Central memory CD8-positive, alpha-beta T cell (primary cell): ENCODE data around the gene PLXDC1.
"Not testable (repeated sequence)": the region's sequence is repeated elsewhere in the genome, so short reads cannot be mapped to it uniquely, and the experiment has no call there.

Source experiments
- ATAC-seq: fragments of 150-1000 bp; cut with Tn5 transposase; replicated peaks from 2 replicates; pipeline ENCODE4 v1.10.0; 2022; ENCODE audit warnings: mild to moderate bottlenecking, moderate FRiP score, moderate number of reproducible peaks; ENCODE audit not compliant: poor library complexity, severe bottlenecking; ENCODE audit errors: extremely low read depth
- DNase-seq, 2 donors: peaks; one replicate each; pipeline ENCODE4 v3.0.0; 2021; ENCODE audit warnings: low spot score in 2 of 2
- H3K27ac Mint-ChIP-seq: one replicate; pipeline ENCODE4 v1.8.0; 2022; ENCODE audit warnings: low read depth, mild to moderate bottlenecking, moderate library complexity, mixed read lengths
- H3K27me3 Mint-ChIP-seq: one replicate; pipeline ENCODE4 v1.8.0; 2022; ENCODE audit warnings: mixed read lengths
- H3K36me3 Mint-ChIP-seq: one replicate; pipeline ENCODE4 v1.8.0; 2022; ENCODE audit warnings: mild to moderate bottlenecking, moderate library complexity, mixed read lengths; ENCODE audit not compliant: insufficient read depth
- H3K4me1 Mint-ChIP-seq: one replicate; pipeline ENCODE4 v1.8.0; 2022; ENCODE audit warnings: mixed read lengths
- H3K4me3 Mint-ChIP-seq: one replicate; pipeline ENCODE4 v1.8.0; 2022; ENCODE audit warnings: mild to moderate bottlenecking, moderate library complexity, mixed read lengths
- H3K9me3 Mint-ChIP-seq: one replicate; pipeline ENCODE4 v1.8.0; 2022; ENCODE audit warnings: mixed read lengths

Gene PLXDC1

GRCh38 chr17:39126436-39126835 is 25.0 kb downstream of the PLXDC1 start:
- ATAC-seq (no peak), DNase-seq (no peak)
- Mint-ChIP-seq H3K27me3 (no peaks in the 10 kb centered on the region), H3K4me3 (no peak overlapping the region), H3K27ac (no peak overlapping the region), H3K9me3 (no peaks in the 10 kb centered on the region), H3K4me1 (no peaks in the 10 kb centered on the region), H3K36me3 (no peaks in the 10 kb centered on the region)

GRCh38 chr17:39125143-39125875 is 26.1 kb downstream of the PLXDC1 start:
- no peaks in the 10 kb centered on the region for H3K36me3 Mint-ChIP-seq
- H3K4me1 Mint-ChIP-seq: no peaks in the 10 kb centered on the region
- no peak overlapping the region for H3K4me3 Mint-ChIP-seq
- ATAC-seq (no peak), DNase-seq (no peak)
- no peak overlapping the region for H3K27ac Mint-ChIP-seq
- H3K9me3 Mint-ChIP-seq: no peaks in the 10 kb centered on the region
- H3K27me3 Mint-ChIP-seq: no peaks in the 10 kb centered on the region

- ATAC-seq: no peak
- DNase-seq: no peak
Measured at GRCh38 chr17:39123627-39124026, 27.8 kb downstream of the PLXDC1 start.

DNA sequence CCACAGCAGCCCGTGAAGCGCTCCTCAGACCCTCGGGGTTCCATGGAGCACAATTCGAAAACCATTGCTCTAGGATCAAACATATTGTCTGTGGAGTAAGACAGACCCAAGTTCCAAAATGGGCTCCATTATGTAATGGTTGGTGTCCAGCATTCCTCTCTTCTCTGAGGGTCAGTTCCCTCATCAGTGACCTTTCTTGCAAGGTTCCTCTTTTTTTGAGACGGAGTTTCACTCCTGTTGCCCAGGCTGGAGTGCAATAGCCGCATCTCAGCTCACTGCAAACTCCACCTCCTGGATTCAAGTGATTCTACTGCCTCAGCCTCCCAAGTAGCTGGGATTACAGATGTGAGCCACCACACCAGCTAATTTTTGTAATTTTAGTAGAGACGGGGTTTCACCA is 28.4 kb downstream of the PLXDC1 start:
- no peak for DNase-seq
- Mint-ChIP-seq H3K27ac (no peak overlapping the region), H3K4me1 (peaks cover 8% of the 10 kb centered on the region), H3K4me3 (no peak overlapping the region), H3K27me3 (no peaks in the 10 kb centered on the region), H3K36me3 (no peaks in the 10 kb centered on the region), H3K9me3 (no peaks in the 10 kb centered on the region)
- no peak for ATAC-seq

More at GRCh38 chr17:39123627-39124026, 27.8 kb downstream of the PLXDC1 start:
- H3K27ac Mint-ChIP-seq: no peak overlapping the region
- H3K4me1 Mint-ChIP-seq: peaks cover 2% of the 10 kb centered on the region
- no peaks in the 10 kb centered on the region for H3K27me3 Mint-ChIP-seq
- H3K4me3 Mint-ChIP-seq: no peak overlapping the region
- no peaks in the 10 kb centered on the region for H3K36me3 Mint-ChIP-seq
- no peaks in the 10 kb centered on the region for H3K9me3 Mint-ChIP-seq

DNA sequence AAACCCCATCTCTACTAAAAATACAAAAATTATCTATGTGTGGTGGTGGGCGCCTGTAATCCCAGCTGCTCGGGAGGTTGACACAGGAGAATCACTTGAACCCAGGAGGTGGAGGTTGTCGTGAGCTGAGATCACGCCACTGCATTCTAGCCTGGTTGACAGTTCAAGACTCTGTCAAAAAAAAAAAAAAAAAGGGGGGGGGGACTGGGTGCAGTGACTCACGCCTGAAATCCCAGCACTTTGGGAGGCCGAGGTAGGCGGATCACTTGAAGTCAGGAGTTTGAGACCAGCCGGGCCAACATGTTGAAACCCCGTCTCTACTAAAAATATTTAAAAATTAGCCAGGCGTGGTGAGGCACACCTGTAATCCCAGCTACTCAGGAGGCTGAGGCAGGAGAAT is 29.5 kb downstream of the PLXDC1 start:
- not testable (repeated sequence) for ATAC-seq, H3K36me3 Mint-ChIP-seq, DNase-seq, H3K27me3 Mint-ChIP-seq, H3K27ac Mint-ChIP-seq, H3K4me3 Mint-ChIP-seq, H3K9me3 Mint-ChIP-seq
- peaks cover 11% of the 10 kb centered on the region for H3K4me1 Mint-ChIP-seq

GRCh38 chr17:39118674-39119419 is 32.6 kb downstream of the PLXDC1 start:
- Mint-ChIP-seq H3K4me3 (no peak overlapping the region), H3K27me3 (no peaks in the 10 kb centered on the region), H3K9me3 (no peaks in the 10 kb centered on the region), H3K36me3 (no peaks in the 10 kb centered on the region), H3K4me1 (peaks cover 16% of the 10 kb centered on the region), H3K27ac (no peak overlapping the region)
- no peak for ATAC-seq
- no peak for DNase-seq

- no peak overlapping the region for H3K27ac Mint-ChIP-seq
- H3K4me1 Mint-ChIP-seq: peaks cover 16% of the 10 kb centered on the region
- no peak overlapping the region for H3K4me3 Mint-ChIP-seq
- no peaks in the 10 kb centered on the region for H3K27me3 Mint-ChIP-seq
- peaks cover 2% of the 10 kb centered on the region for H3K36me3 Mint-ChIP-seq
- no peak for ATAC-seq
- H3K9me3 Mint-ChIP-seq: no peaks in the 10 kb centered on the region
- no peak for DNase-seq
Measured at GRCh38 chr17:39116224-39116623, 35.2 kb downstream of the PLXDC1 start.

- ATAC-seq (no peak), DNase-seq (no peak)
- H3K36me3 Mint-ChIP-seq: peaks cover 2% of the 10 kb centered on the region
- H3K4me3 Mint-ChIP-seq: no peak overlapping the region
- no peak overlapping the region for H3K27ac Mint-ChIP-seq
- no peaks in the 10 kb centered on the region for H3K9me3 Mint-ChIP-seq
- H3K4me1 Mint-ChIP-seq: peaks cover 16% of the 10 kb centered on the region
- no peaks in the 10 kb centered on the region for H3K27me3 Mint-ChIP-seq
Measured at GRCh38 chr17:39115135-39115534, 36.3 kb downstream of the PLXDC1 start.

DNA sequence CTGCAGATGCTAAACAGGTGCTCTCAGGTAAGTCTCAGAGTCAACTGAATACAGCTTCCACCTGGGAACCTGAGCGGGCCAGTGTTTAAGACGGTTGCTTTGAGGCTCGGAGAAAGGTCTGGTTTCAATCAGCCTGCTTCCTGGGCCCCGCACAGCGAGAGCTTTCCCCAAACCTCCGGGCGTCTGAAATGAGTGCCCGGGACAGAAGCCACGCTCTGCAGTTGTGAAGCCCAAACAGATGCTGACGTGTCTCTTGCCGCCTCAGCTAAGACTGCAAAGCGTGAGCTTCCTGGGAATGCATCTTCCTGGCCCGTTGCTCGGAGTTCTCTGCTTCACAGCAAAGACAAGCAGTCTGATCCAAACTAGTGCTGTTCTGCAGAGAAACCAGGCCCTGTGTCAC is 36.7 kb downstream of the PLXDC1 start:
- no peak for DNase-seq
- H3K4me3 Mint-ChIP-seq: no peak overlapping the region
- peaks cover 16% of the 10 kb centered on the region for H3K4me1 Mint-ChIP-seq
- no peak overlapping the region for H3K27ac Mint-ChIP-seq
- no peak for ATAC-seq
- H3K36me3 Mint-ChIP-seq: peaks cover 2% of the 10 kb centered on the region
- H3K9me3 Mint-ChIP-seq: no peaks in the 10 kb centered on the region
- H3K27me3 Mint-ChIP-seq: no peaks in the 10 kb centered on the region

- H3K36me3 Mint-ChIP-seq: peaks cover 2% of the 10 kb centered on the region
- H3K4me3 Mint-ChIP-seq: no peak overlapping the region
- no peak for ATAC-seq
- H3K27ac Mint-ChIP-seq: no peak overlapping the region
- no peak for DNase-seq
- H3K9me3 Mint-ChIP-seq: no peaks in the 10 kb centered on the region
- H3K4me1 Mint-ChIP-seq: peaks cover 16% of the 10 kb centered on the region
- H3K27me3 Mint-ChIP-seq: no peaks in the 10 kb centered on the region
Measured at GRCh38 chr17:39113871-39114270, 37.6 kb downstream of the PLXDC1 start.

GRCh38 chr17:39110435-39111136 is 40.9 kb downstream of the PLXDC1 start:
- DNase-seq: no peak
- no peaks in the 10 kb centered on the region for H3K27me3 Mint-ChIP-seq
- H3K27ac Mint-ChIP-seq: no peak overlapping the region
- H3K4me3 Mint-ChIP-seq: no peak overlapping the region
- ATAC-seq: no peak
- no peaks in the 10 kb centered on the region for H3K9me3 Mint-ChIP-seq
- peaks cover 2% of the 10 kb centered on the region for H3K36me3 Mint-ChIP-seq
- H3K4me1 Mint-ChIP-seq: peaks cover 17% of the 10 kb centered on the region

DNA sequence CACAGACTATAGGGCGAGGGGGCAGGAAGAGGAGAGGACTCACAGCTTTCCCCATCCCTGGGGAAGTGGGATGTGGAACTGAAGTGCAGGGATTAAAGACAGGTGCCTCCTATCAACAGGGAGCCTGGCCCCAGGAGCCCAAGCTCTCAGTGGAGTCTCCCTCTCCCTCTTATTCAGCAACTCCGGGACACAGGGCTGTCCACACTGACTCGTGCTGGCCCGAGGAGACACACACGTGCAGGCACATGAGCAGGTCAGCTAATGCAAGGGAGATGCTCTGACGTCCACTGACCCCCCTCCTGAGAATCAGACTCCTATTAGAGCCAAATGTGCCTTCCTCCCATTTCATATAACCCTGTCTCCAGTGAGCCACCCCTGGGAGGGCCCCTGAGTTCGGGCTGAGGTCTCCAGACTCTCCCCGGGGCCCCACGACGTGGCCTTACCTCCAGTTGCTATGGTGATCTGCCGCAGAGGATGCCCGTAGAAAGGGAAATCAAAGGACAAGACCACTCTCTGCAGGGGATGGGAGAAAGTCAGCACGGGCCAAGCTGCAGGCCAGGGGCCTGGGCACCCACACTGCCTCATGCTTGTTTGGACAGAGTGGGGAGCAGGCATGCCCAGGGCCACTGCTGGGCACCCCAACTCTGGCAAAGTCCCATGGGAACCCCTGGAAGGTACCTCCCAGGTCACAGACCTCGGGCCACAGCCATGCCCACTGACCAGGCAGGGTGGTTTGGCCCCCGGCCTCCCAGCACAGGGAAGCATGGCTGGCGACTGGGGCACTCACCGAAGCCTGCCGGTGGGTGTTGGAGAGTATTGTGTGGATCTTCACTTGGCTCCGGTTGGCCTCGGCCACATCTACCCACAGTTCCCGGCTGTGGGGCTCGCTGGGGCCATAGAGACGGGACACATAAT is 42.7 kb downstream of the PLXDC1 start:
- Mint-ChIP-seq H3K36me3 (peaks cover 2% of the 10 kb centered on the region), H3K4me3 (no peak overlapping the region), H3K27ac (no peak overlapping the region), H3K9me3 (no peaks in the 10 kb centered on the region), H3K27me3 (no peaks in the 10 kb centered on the region), H3K4me1 (peaks cover 12% of the 10 kb centered on the region)
- no peak for DNase-seq
- ATAC-seq: no peak
